Skeletal muscle cell (primary cell): ENCODE measurements around the gene NEIL1.
A peak's percentile ranks its signal among the peaks of the same experiment; 100 is the strongest.
"Not testable (repeated sequence)": the region's sequence is repeated elsewhere in the genome, so short reads cannot be mapped to it uniquely, and the experiment has no call there.

ENCODE experiments used
- DNase-seq: peaks from one replicate; pipeline ENCODE4 v3.0.0-alpha.2; 2010; ENCODE audit warnings: low read depth
- H3K4me3 ChIP-seq: 2 replicates; pipeline ENCODE4 v1.5.1; 2011; ENCODE audit warnings: low read depth, mild to moderate bottlenecking, control low read depth, low read length, moderate library complexity

The NEIL1 gene

DNA sequence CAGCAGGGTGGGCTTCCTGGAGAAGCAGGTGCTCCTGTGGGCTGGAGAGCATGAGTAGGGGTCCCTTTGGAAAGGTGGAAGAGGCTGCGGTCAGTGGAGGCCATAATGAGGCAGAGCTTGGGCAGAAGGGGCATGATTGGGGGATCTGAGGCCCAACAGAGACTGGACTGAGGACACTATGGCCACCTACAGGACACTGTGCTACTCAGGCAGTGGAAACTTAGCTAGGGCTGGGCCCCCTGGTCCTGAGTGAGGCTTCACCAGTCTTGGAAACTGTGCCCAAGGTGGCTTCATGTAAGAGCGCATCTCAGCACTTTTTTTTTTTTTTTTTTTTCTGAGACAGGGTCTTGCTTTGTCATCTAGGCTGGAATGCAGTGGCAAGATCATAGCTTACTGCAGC is 17.3 kb upstream of the NEIL1 start:
- no peak for DNase-seq
- H3K4me3 ChIP-seq = no peak overlapping the region

GRCh38 chr15:75332093-75332492 is 14.7 kb upstream of the NEIL1 start:
- not testable (repeated sequence) for DNase-seq, H3K4me3 ChIP-seq

GRCh38 chr15:75333654-75334419 is 13.0 kb upstream of the NEIL1 start:
- H3K4me3 ChIP-seq, DNase-seq: not testable (repeated sequence)

GRCh38 chr15:75335313-75335704 is 11.5 kb upstream of the NEIL1 start:
- no peak for DNase-seq

DNA sequence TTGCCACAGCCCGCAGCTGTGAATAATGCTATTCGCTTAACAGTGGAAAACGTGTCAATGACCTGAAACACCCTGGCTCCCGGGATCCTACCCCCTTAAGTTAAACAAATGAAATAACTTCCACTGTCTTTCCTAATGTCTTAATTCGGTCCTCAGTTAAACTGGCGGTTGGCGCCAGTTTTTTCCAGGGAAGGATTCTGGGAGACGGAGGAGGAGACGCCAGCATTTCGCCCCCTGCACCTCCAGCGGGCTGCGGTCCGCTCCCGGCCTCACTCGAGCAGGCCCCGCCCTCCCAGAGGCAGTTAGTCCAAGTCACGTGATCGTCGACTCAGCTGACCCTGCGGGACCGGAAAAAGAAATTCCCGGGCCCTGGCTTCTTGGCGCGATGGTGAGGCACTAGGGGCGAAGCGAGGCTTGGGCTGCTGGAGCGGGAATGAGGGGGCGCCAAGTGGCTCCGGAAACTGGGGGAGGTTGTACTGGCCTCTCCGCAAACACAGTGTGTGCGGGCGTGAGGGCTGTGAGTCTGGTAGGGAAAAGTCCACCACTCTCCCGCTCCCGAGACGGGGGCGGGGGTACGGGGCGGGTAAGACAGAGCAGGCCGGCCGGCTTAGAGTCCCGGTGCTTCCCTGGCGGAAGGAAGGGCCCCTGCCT is 11.0 kb upstream of the NEIL1 start, which contains the start of gene COMMD4:
TSS of gene COMMD4 (plus strand) at position 359 of the 651 bp plus-strand sequence. CDS start at position 386, 27 bp downstream.
- DNase-seq = peak; percentile 87
- peak within 1 kb of the TSS; percentile 79 for H3K4me3 ChIP-seq

More at GRCh38 chr15:75335313-75335704, 11.5 kb upstream of the NEIL1 start:
- peak overlapping the region; percentile 79 for H3K4me3 ChIP-seq

DNA sequence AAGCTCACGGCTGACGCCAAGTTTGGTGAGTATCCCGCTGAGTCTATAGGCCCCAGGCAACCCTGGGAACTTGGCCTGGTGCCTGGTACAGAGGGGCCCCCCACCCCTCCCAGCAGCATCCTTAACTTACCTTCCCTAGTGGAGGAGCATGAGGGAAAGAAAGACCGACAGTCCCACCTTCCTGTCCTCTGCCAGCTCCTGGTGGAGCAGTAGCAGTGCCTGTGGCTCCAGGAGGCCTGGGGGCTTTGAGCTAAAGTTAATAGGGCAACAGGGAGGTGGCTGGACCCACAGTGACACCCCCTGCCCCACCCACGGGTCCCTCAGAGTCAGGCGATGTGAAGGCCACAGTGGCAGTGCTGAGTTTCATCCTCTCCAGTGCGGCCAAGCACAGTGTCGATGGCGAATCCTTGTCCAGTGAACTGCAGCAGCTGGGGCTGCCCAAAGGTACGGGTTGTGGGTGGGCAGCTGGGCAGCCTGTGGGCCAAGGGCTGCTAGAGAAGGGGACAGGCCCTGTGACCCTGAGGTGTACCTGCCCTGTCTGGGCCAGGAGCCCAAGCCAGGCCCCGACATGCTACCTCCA is 8.1 kb upstream of the NEIL1 start:
- DNase-seq = no peak
- no peak overlapping the region for H3K4me3 ChIP-seq

- no peak for DNase-seq
- no peak overlapping the region for H3K4me3 ChIP-seq
Observed at GRCh38 chr15:75339531-75340240, 7.2 kb upstream of the NEIL1 start.

DNA sequence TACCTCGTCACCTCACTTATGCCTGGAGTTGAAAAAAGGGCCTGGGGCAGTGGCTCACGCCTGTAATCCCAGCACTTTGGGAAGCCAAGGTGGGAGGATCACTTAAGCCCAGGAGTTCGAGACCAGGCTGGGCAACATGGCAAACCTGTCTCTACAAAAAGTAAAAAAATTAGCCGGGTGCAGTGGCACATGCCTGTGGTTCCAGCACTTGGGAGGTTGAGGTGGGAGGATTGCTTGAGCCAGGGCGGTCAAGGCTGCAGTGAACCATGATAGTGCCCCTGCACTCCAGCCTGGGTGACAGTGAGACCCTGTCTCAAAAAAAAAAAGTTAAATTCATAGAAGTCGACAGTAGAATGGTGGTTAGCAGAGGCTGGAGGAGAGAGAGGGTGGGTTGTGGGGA is 4.6 kb upstream of the NEIL1 start:
- no peak overlapping the region for H3K4me3 ChIP-seq
- DNase-seq = no peak

DNA sequence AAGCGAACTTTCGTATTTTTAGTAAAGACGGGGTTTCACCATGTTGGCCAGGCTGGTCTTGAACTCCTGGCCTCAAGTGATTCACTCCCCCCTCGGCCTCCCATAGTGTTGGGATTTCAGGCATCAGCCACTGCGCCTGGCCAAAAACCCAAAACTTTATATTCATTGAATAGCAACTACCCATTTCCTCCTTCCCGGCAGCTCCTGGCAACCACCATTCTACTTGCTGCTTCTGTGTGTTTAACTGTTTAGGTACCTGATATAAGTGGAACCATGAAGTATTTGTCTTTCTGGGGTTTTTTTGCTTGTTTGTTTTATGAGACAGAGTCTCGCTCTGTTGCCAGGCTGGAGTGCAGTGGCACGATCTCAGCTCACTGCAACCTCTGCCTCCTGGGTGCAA is 2.9 kb upstream of the NEIL1 start:
- not testable (repeated sequence) for DNase-seq

GRCh38 chr15:75347222-75348033 is 589 bp downstream of the NEIL1 start:
- no peak for DNase-seq
- peak overlapping the region; percentile 76 for H3K4me3 ChIP-seq

More for the DNA sequence above, 2.9 kb upstream of the NEIL1 start:
- H3K4me3 ChIP-seq = not testable (repeated sequence)

GRCh38 chr15:75348034-75348561 is 1.3 kb downstream of the NEIL1 start:
- no peak for DNase-seq

GRCh38 chr15:75348562-75349350 is 1.9 kb downstream of the NEIL1 start:
- DNase-seq = no peak
- H3K4me3 ChIP-seq = peak overlapping the region; percentile 76

More at GRCh38 chr15:75348034-75348561, 1.3 kb downstream of the NEIL1 start:
- H3K4me3 ChIP-seq = peak overlapping the region; percentile 76

- not testable (repeated sequence) for DNase-seq, H3K4me3 ChIP-seq
Observed at GRCh38 chr15:75349351-75349669, 2.5 kb downstream of the NEIL1 start.

- no peak for DNase-seq
- no peak overlapping the region for H3K4me3 ChIP-seq
Observed at GRCh38 chr15:75349851-75350588, 3.2 kb downstream of the NEIL1 start.

- H3K4me3 ChIP-seq = no peak overlapping the region
- no peak for DNase-seq
Observed at GRCh38 chr15:75350601-75351361, 3.9 kb downstream of the NEIL1 start.

- H3K4me3 ChIP-seq = no peak overlapping the region
- no peak for DNase-seq
Observed at GRCh38 chr15:75352186-75353080, 5.6 kb downstream of the NEIL1 start.
